A549 (cell line): ENCODE measurements around the gene CCDC134. TPM values are rescaled to one million over a fixed set of nuclear protein-coding genes. Genes with fewer than 3 reads are reported as not detected.

Experiments
- ATAC-seq, 2 experiments: fragments of 200-7000 bp in 1 of 2; fragments of >200 bp in 1 of 2; cut with Nextera tagmentation in 1 of 2; cut with Tn5 transposase in 1 of 2; 3 replicates each; pipeline versions ENCODE4 v1.8.0 to v1.9.1; 2018 to 2020; ENCODE audit warnings: mild to moderate bottlenecking in 1 of 2, moderate library complexity in 1 of 2
- CTCF ChIA-PET: fragments of 300-600 bp; sonication (Branson Sonifier 250); formaldehyde crosslinking; extraction: SDS; loops from one replicate; lab custom pipeline; 2021; ENCODE audit warnings: antibody characterized with exemption, inconsistent platforms; lab: Yijun Ruan, JAX
- POLR2A ChIA-PET: fragments of 350-600 bp; formaldehyde crosslinking; extraction: SDS; loops from one replicate; lab custom pipeline; 2021; ENCODE audit warnings: antibody characterized with exemption, inconsistent platforms; lab: Yijun Ruan, JAX
- DNase-seq, 2 experiments: peaks; one replicate each; pipeline versions ENCODE4 v3.0.0 to v3.0.0-alpha.2; 2011 to 2016; ENCODE audit warnings: low read depth in 1 of 2, low spot score in 1 of 2
- FAIRE-seq: peaks from 2 replicates; lab custom pipeline; 2011; peaks lifted over from hg19 to GRCh38; lab: Jason Lieb, UNC
- H3K27ac ChIP-seq, 2 experiments: fragments of >200 bp; sonication (Bioruptor Twin); formaldehyde crosslinking; 3 replicates each; pipeline ENCODE4 v1.5.1; 2016 to 2017
- H3K4me1 ChIP-seq: fragments of >200 bp; sonication (Bioruptor Twin); formaldehyde crosslinking; 3 replicates; pipeline ENCODE4 v1.6.1; 2016
- H3K4me2 ChIP-seq: fragments of >200 bp; sonication (Bioruptor Twin); formaldehyde crosslinking; 3 replicates; pipeline ENCODE4 v1.6.1; 2016
- H3K4me3 ChIP-seq: fragments of >200 bp; sonication (Bioruptor Twin); formaldehyde crosslinking; 3 replicates; pipeline ENCODE4 v1.5.1; 2016
- H3K9me3 ChIP-seq: fragments of >200 bp; sonication (Bioruptor Twin); formaldehyde crosslinking; 3 replicates; pipeline ENCODE4 v1.6.1; 2016
- BHLHE40 ChIP-seq: IDR thresholded peaks from 2 replicates; pipeline ENCODE4 v1.6.1; 2012; ENCODE audit warnings: low read depth, low read length, inconsistent platforms
- CBX8 ChIP-seq: fragments of 200-600 bp; sonication (generic); IDR thresholded peaks from 2 replicates; pipeline ENCODE4 v1.6.1; 2016
- CTCF ChIP-seq: fragments of >200 bp; sonication (Bioruptor Twin); formaldehyde crosslinking; IDR thresholded peaks from 3 replicates; pipeline ENCODE4 v1.5.1; 2016
- EHMT2 ChIP-seq: fragments of 200-600 bp; sonication (generic); IDR thresholded peaks from 2 replicates; pipeline ENCODE4 v1.6.1; 2016; ENCODE audit warnings: antibody characterized with exemption, low read depth, mild to moderate bottlenecking, moderate library complexity
- ESRRA ChIP-seq: fragments of 150-350 bp; IDR thresholded peaks from 2 replicates; pipeline ENCODE4 v1.6.1; 2014; ENCODE audit warnings: mild to moderate bottlenecking, low read length, borderline replicate concordance
- FOSB ChIP-seq: fragments of 250-450 bp; sonication (Bioruptor Pico); IDR thresholded peaks from 2 replicates; pipeline ENCODE4 v1.5.0; 2020; ENCODE audit warnings: mild to moderate bottlenecking, moderate library complexity
- FOXS1 ChIP-seq: fragments of 250-450 bp; sonication (Bioruptor Pico); IDR thresholded peaks from 2 replicates; pipeline ENCODE4 v1.5.0; 2020; ENCODE audit warnings: mild to moderate bottlenecking, moderate library complexity
- HEYL ChIP-seq: fragments of 250-450 bp; sonication (Bioruptor Pico); IDR thresholded peaks from 2 replicates; pipeline ENCODE4 v1.8.0; 2021; ENCODE audit warnings: mild to moderate bottlenecking, moderate library complexity
- HMGXB4 ChIP-seq: fragments of 250-450 bp; sonication (Bioruptor Pico); IDR thresholded peaks from 2 replicates; pipeline ENCODE4 v1.5.0; 2021; ENCODE audit warnings: mild to moderate bottlenecking, moderate library complexity, borderline replicate concordance
- HOXB13 ChIP-seq: fragments of 250-450 bp; sonication (Bioruptor Pico); IDR thresholded peaks from 2 replicates; pipeline ENCODE4 v1.5.0; 2020; ENCODE audit warnings: low read depth, mild to moderate bottlenecking, moderate library complexity
- HOXB5 ChIP-seq: fragments of 250-450 bp; sonication (Bioruptor Pico); IDR thresholded peaks from 2 replicates; pipeline ENCODE4 v1.5.0; 2020; ENCODE audit warnings: mild to moderate bottlenecking, moderate library complexity
- JUN ChIP-seq, 2 experiments: fragments of >200 bp; sonication (Bioruptor Twin); formaldehyde crosslinking; IDR thresholded peaks; 2 replicates in 1 of 2; 3 replicates in 1 of 2; pipeline ENCODE4 v1.6.1; 2016 to 2017
- KDM1A ChIP-seq: fragments of 200-600 bp; sonication (generic); IDR thresholded peaks from 2 replicates; pipeline ENCODE4 v1.6.1; 2016; ENCODE audit warnings: low read depth, mild to moderate bottlenecking
- MAX ChIP-seq: IDR thresholded peaks from 2 replicates; pipeline ENCODE4 v1.6.1; 2012
- MAZ ChIP-seq: fragments of 150-350 bp; IDR thresholded peaks from 2 replicates; pipeline ENCODE4 v1.6.1; 2014; ENCODE audit warnings: antibody characterized with exemption, low read depth, low read length, borderline replicate concordance
- MYC ChIP-seq: IDR thresholded peaks from 2 replicates; pipeline ENCODE4 v1.6.1; 2012; ENCODE audit warnings: mild to moderate bottlenecking, inconsistent platforms, low read length, improper control_type of control experiment, borderline replicate concordance
- NPAS2 ChIP-seq: fragments of 250-450 bp; sonication (Bioruptor Pico); IDR thresholded peaks from 2 replicates; pipeline ENCODE4 v1.8.0; 2022; ENCODE audit warnings: mild to moderate bottlenecking, moderate library complexity, borderline replicate concordance
- POLR2A ChIP-seq: IDR thresholded peaks from 2 replicates; pipeline ENCODE4 v1.6.1; 2012; ENCODE audit warnings: mild to moderate bottlenecking, low read length
- RAD21 ChIP-seq, 2 experiments: fragments of >200 bp in 1 of 2; sonication (Bioruptor Twin) in 1 of 2; formaldehyde crosslinking in 1 of 2; IDR thresholded peaks in 1 of 2; conservative IDR thresholded peaks in 1 of 2; 2 replicates in 1 of 2; 3 replicates in 1 of 2; pipeline ENCODE4 v1.6.1; 2012 to 2018; ENCODE audit warnings: inconsistent platforms in 1 of 2
- RFX5 ChIP-seq: fragments of 450-650 bp; IDR thresholded peaks from 2 replicates; pipeline ENCODE4 v1.7.1; 2014; ENCODE audit warnings: antibody characterized with exemption, mild to moderate bottlenecking, moderate library complexity
- SREBF2 ChIP-seq: fragments of 450-650 bp; IDR thresholded peaks from 2 replicates; pipeline ENCODE4 v1.6.1; 2014; ENCODE audit warnings: mild to moderate bottlenecking, moderate library complexity
- TFCP2L1 ChIP-seq: fragments of 250-450 bp; sonication (Bioruptor Pico); IDR thresholded peaks from 2 replicates; pipeline ENCODE4 v1.5.0; 2021; ENCODE audit warnings: mild to moderate bottlenecking
- ZC3H11A ChIP-seq: fragments of 450-650 bp; IDR thresholded peaks from 2 replicates; pipeline ENCODE4 v1.6.1; 2014; ENCODE audit warnings: antibody characterized with exemption, mild to moderate bottlenecking
- WGBS: methylation state at CpG from one replicate; pipeline ENCODE4 v1.1.6; 2017; ENCODE audit errors: missing lambda C conversion rate; 5-methylcytosine and 5-hydroxymethylcytosine counted together
- polyA plus RNA-seq, 4 experiments: library from polyadenylated mRNA; depleted of rRNA in 3 of 4; stranded (reverse); fragments of >200 nt; fragmentation: RNase III in 1 of 4; extraction: RNeasy Plus Mini Kit Qiagen cat#74134 plus additional on column Dnase treatment in 1 of 4; gene quantifications; 2 replicates in 3 of 4; 3 replicates in 1 of 4; pipeline ENCODE4 v1.2.3, GENCODE V29; 2011 to 2017
- TF ChIP-seq, protein P1 (sequence below): IDR thresholded peaks from 2 replicates; pipeline ENCODE4 v1.6.1; 2012; ENCODE audit warnings: low read depth, borderline replicate concordance
- TF ChIP-seq, protein P2 (sequence below): fragments of 250-450 bp; sonication (Bioruptor Pico); IDR thresholded peaks from 2 replicates; pipeline ENCODE4 v1.5.0; 2020; ENCODE audit warnings: low read depth, mild to moderate bottlenecking, moderate library complexity

CCDC134 gene
- polyA plus RNA-seq, 2 of the 4 experiments (the other 2 are of a cell fraction): 2.5 to 4.5 TPM

GRCh38 chr22:41828516-41828915 lies 28.0 kb downstream of the CCDC134 start:
- FAIRE-seq: no peak
- H3K9me3 ChIP-seq: no peaks in the 10 kb centered on the region
- no peak for DNase-seq
- 94% methylated on average over 1 of the region's 4 CpGs for WGBS
- TF ChIP-seq TFCP2L1 (CRISPR knock-in tag) (no peak), ESRRA (no peak), HMGXB4 (CRISPR knock-in tag) (no peak), HOXB13 (CRISPR knock-in tag) (no peak), MAZ (no peak), POLR2A (no peak)
- TF ChIP-seq, protein P1, sequence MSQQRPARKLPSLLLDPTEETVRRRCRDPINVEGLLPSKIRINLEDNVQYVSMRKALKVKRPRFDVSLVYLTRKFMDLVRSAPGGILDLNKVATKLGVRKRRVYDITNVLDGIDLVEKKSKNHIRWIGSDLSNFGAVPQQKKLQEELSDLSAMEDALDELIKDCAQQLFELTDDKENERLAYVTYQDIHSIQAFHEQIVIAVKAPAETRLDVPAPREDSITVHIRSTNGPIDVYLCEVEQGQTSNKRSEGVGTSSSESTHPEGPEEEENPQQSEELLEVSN: no peak
- TF ChIP-seq, all 56 proteins: peak for 0
- Histone ChIP-seq H3K27ac (no peak overlapping the region), H3K4me2 (no peak overlapping the region), H3K4me1 (peaks cover 5% of the 10 kb centered on the region; the same call in 2 of the 3 replicates), H3K4me3 (no peak overlapping the region)
- POLR2A ChIA-PET: interaction anchor here (0.8 kb wide), 1 partner anchor 28 kb away, joined by 3 read pairs; the partner anchor contains the start of gene CCDC134
- no peak for ATAC-seq
- CTCF ChIA-PET: interaction anchor here (1.2 to 3.1 kb wide), 2 partner anchors 82 to 113 kb away, joined by 3 to 12 read pairs; no protein-coding TSS in a partner anchor

GRCh38 chr22:41830174-41830573 lies 29.7 kb downstream of the CCDC134 start:
- Histone ChIP-seq H3K4me3 (no peak overlapping the region), H3K4me1 (peaks cover 14% of the 10 kb centered on the region), H3K9me3 (no peaks in the 10 kb centered on the region), H3K27ac (peak overlapping the region in 1 of 2 experiments; percentile 40; a peak in 1 of 6 replicates), H3K4me2 (no peak overlapping the region)
- 90% methylated on average over 1 of the region's 3 CpGs for WGBS
- ATAC-seq (no peak), FAIRE-seq (no peak), DNase-seq (no peak)
- POLR2A ChIA-PET: no interaction called here
- CTCF ChIA-PET: interaction anchor here (0.8 to 2.5 kb wide), 2 partner anchors 10 to 111 kb away, joined by 3 to 9 read pairs; no protein-coding TSS in a partner anchor
- TF ChIP-seq KDM1A (no peak), SREBF2 (no peak), CBX8 (no peak), HOXB5 (CRISPR knock-in tag) (no peak), JUN (IDR thresholded peaks at IDR 0.05) (no peak)
- TF ChIP-seq, all 56 proteins: peak for 0

- CTCF ChIA-PET: interaction anchor here (0.7 to 2.6 kb wide), 5 partner anchors 9 to 612 kb away, joined by 3 to 10 read pairs (median 7); no protein-coding TSS in a partner anchor
- Histone ChIP-seq H3K9me3 (no peaks in the 10 kb centered on the region), H3K27ac (peak overlapping the region; percentile 95 to 99; a peak in 5 of 6 replicates), H3K4me2 (peak overlapping the region; percentile 89; the same call in 1 of the 3 replicates), H3K4me1 (peaks cover 14% of the 10 kb centered on the region), H3K4me3 (no peak overlapping the region)
- FAIRE-seq: no peak
- DNase-seq: no peak
- POLR2A ChIA-PET: no interaction called here
- no peak for TF ChIP-seq CTCF
- TF ChIP-seq FOXS1 (CRISPR knock-in tag): no peak
- TF ChIP-seq MAX: no peak
- no peak for TF ChIP-seq RFX5
- TF ChIP-seq JUN (IDR thresholded peaks at IDR 0.05): no peak
- TF ChIP-seq BHLHE40: no peak
- no peak for TF ChIP-seq FOSB (CRISPR knock-in tag)
- TF ChIP-seq EHMT2: no peak
- TF ChIP-seq NPAS2 (CRISPR knock-in tag): no peak
- no peak for TF ChIP-seq TFCP2L1 (CRISPR knock-in tag)
- no peak for TF ChIP-seq RAD21 (conservative IDR thresholded peaks at IDR 0.05 in 1 of 2, IDR thresholded peaks at IDR 0.05 in 1 of 2)
- no peak for TF ChIP-seq HOXB5 (CRISPR knock-in tag)
- TF ChIP-seq POLR2A: no peak
- TF ChIP-seq HEYL (CRISPR knock-in tag): no peak
- TF ChIP-seq MAZ: no peak
- TF ChIP-seq HMGXB4 (CRISPR knock-in tag): no peak
- TF ChIP-seq, protein P2, sequence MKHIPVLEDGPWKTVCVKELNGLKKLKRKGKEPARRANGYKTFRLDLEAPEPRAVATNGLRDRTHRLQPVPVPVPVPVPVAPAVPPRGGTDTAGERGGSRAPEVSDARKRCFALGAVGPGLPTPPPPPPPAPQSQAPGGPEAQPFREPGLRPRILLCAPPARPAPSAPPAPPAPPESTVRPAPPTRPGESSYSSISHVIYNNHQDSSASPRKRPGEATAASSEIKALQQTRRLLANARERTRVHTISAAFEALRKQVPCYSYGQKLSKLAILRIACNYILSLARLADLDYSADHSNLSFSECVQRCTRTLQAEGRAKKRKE (CRISPR knock-in tag): no peak
- TF ChIP-seq MYC: no peak
- no peak for TF ChIP-seq CBX8
- no peak for TF ChIP-seq ZC3H11A
- TF ChIP-seq, all 56 proteins: peak for 0
- 93% methylated on average over 6 of the region's 6 CpGs for WGBS
- no peak for ATAC-seq
Observed at GRCh38 chr22:41831383-41831782, 30.9 kb downstream of the CCDC134 start.
